OCI-LY1 (cell line): ENCODE data around the gene CHTF18.

Experiments used
- EZH2 ChIP-seq: fragments of 200-600 bp; sonication (generic), shearing (Covaris generic); IDR thresholded peaks from 2 replicates; pipeline ENCODE4 v1.8.0; 2017; ENCODE audit warnings: borderline replicate concordance, mixed run types, mild to moderate bottlenecking, antibody characterized with exemption, low read length, moderate library complexity, mixed read lengths
- TF ChIP-seq, protein P1 (sequence below): fragments of 200-600 bp; sonication (generic), shearing (Covaris generic); IDR thresholded peaks from 2 replicates; pipeline ENCODE4 v1.5.1; 2017; ENCODE audit warnings: mild to moderate bottlenecking, antibody characterized with exemption, low read length, moderate library complexity, mixed read lengths

DNA sequence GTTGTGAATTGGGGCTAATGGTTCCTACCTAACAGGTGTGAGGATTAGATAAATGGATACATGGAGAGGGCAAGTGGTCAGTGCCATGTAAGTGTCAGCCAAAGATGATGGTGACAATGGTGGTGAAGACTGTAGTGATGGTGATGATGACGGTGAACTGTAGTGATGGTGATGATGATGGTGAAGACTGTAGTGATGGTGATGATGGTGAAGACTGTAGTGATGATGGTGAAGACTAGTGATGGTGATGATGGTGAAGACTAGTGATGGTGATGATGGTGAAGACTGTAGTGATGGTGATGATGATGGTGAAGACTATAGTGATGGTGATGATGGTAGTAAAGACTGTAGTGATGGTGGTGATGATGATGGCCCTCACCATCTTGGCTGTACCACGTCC, 30.2 kb downstream of the CHTF18 start:
- TF ChIP-seq, protein P1, sequence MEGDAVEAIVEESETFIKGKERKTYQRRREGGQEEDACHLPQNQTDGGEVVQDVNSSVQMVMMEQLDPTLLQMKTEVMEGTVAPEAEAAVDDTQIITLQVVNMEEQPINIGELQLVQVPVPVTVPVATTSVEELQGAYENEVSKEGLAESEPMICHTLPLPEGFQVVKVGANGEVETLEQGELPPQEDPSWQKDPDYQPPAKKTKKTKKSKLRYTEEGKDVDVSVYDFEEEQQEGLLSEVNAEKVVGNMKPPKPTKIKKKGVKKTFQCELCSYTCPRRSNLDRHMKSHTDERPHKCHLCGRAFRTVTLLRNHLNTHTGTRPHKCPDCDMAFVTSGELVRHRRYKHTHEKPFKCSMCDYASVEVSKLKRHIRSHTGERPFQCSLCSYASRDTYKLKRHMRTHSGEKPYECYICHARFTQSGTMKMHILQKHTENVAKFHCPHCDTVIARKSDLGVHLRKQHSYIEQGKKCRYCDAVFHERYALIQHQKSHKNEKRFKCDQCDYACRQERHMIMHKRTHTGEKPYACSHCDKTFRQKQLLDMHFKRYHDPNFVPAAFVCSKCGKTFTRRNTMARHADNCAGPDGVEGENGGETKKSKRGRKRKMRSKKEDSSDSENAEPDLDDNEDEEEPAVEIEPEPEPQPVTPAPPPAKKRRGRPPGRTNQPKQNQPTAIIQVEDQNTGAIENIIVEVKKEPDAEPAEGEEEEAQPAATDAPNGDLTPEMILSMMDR = no peak
- no peak for TF ChIP-seq EZH2
